H9 (cell line): ENCODE data around the gene KRT81. TPM values are rescaled to one million over a fixed set of nuclear protein-coding genes. Genes with fewer than 3 reads are reported as not detected.

ENCODE experiments used
- DNase-seq: peaks from one replicate; pipeline ENCODE4 v3.0.0-alpha.2; 2017
- H2AFZ ChIP-seq: one replicate; pipeline ENCODE4 v1.6.1; 2013; ENCODE audit warnings: mild to moderate bottlenecking, low read length, control low read depth, moderate library complexity
- H2AK5ac ChIP-seq: 2 replicates; pipeline ENCODE4 v1.6.1; 2013; ENCODE audit warnings: low read length, control low read depth, mixed read lengths; ENCODE audit not compliant: insufficient read length
- H2BK120ac ChIP-seq: one replicate; pipeline ENCODE4 v1.6.1; 2013; ENCODE audit warnings: low read depth, mild to moderate bottlenecking, low read length, control low read depth, inconsistent platforms; ENCODE audit not compliant: poor library complexity, severe bottlenecking
- H2BK12ac ChIP-seq: 2 replicates; pipeline ENCODE4 v1.6.1; 2013; ENCODE audit warnings: low read length, control low read depth, mixed read lengths, low read depth; ENCODE audit not compliant: insufficient read length
- H2BK15ac ChIP-seq: 2 replicates; pipeline ENCODE4 v1.6.1; 2013; ENCODE audit warnings: low read depth, low read length, control low read depth
- H2BK20ac ChIP-seq: one replicate; pipeline ENCODE4 v1.6.1; 2013; ENCODE audit warnings: low read depth, mild to moderate bottlenecking, low read length, control low read depth, inconsistent platforms; ENCODE audit not compliant: poor library complexity, severe bottlenecking
- H2BK5ac ChIP-seq: 2 replicates; pipeline ENCODE4 v1.6.1; 2013; ENCODE audit warnings: low read length, control low read depth, mixed read lengths; ENCODE audit not compliant: insufficient read length
- H3K14ac ChIP-seq: 2 replicates; pipeline ENCODE4 v1.6.1; 2013; ENCODE audit warnings: low read length, control low read depth; ENCODE audit not compliant: insufficient read depth
- H3K18ac ChIP-seq: 2 replicates; pipeline ENCODE4 v1.6.1; 2013; ENCODE audit warnings: low read depth, mild to moderate bottlenecking, mixed read lengths, low read length, control low read depth; ENCODE audit not compliant: insufficient read length
- H3K23ac ChIP-seq: 2 replicates; pipeline ENCODE4 v1.6.1; 2013; ENCODE audit warnings: low read length, control low read depth, mixed read lengths, low read depth; ENCODE audit not compliant: insufficient read length
- H3K23me2 ChIP-seq: 2 replicates; pipeline ENCODE4 v1.6.1; 2013; ENCODE audit warnings: low read depth, mild to moderate bottlenecking, mixed read lengths, low read length, control low read depth; ENCODE audit not compliant: insufficient read length, poor library complexity, severe bottlenecking
- H3K27ac ChIP-seq: 2 replicates; pipeline ENCODE4 v1.5.1; 2013; ENCODE audit warnings: low read length, control low read depth, mixed read lengths, low read depth; ENCODE audit not compliant: insufficient read length
- H3K27me3 ChIP-seq: 2 replicates; pipeline ENCODE4 v1.6.1; 2013; ENCODE audit warnings: low read length, control low read depth, inconsistent platforms; ENCODE audit not compliant: insufficient read depth
- H3K4ac ChIP-seq: 2 replicates; pipeline ENCODE4 v1.6.1; 2013; ENCODE audit warnings: low read depth, mild to moderate bottlenecking, control low read depth, inconsistent platforms, low read length, moderate library complexity
- H3K4me1 ChIP-seq: 2 replicates; pipeline ENCODE4 v1.6.1; 2013; ENCODE audit warnings: low read length, control low read depth, inconsistent platforms; ENCODE audit not compliant: insufficient read depth
- H3K4me2 ChIP-seq: 2 replicates; pipeline ENCODE4 v1.6.1; 2013; ENCODE audit warnings: low read length, control low read depth, mixed read lengths; ENCODE audit not compliant: insufficient read length, insufficient read depth
- H3K56ac ChIP-seq: 2 replicates; pipeline ENCODE4 v1.6.1; 2013; ENCODE audit warnings: low read depth, mild to moderate bottlenecking, mixed read lengths, low read length, control low read depth; ENCODE audit not compliant: insufficient read length
- H3K79me1 ChIP-seq: 2 replicates; pipeline ENCODE4 v1.6.1; 2013; ENCODE audit warnings: low read depth, mild to moderate bottlenecking, moderate library complexity, low read length, control low read depth, inconsistent platforms; ENCODE audit not compliant: insufficient read depth, poor library complexity, severe bottlenecking
- H3K79me2 ChIP-seq: 2 replicates; pipeline ENCODE4 v1.6.1; 2013; ENCODE audit warnings: low read length, control low read depth, inconsistent platforms; ENCODE audit not compliant: insufficient read depth
- H3K9ac ChIP-seq: 2 replicates; pipeline ENCODE4 v1.6.1; 2013; ENCODE audit warnings: low read length, control low read depth, mixed read lengths; ENCODE audit not compliant: insufficient read length; ENCODE audit errors: extremely low read depth
- H3K9me3 ChIP-seq: one replicate; pipeline ENCODE4 v1.6.1; 2013; ENCODE audit warnings: low read depth, low read length, inconsistent platforms; ENCODE audit not compliant: control insufficient read depth
- H3T11ph ChIP-seq: one replicate; pipeline ENCODE4 v1.6.1; 2013; ENCODE audit warnings: mild to moderate bottlenecking, low read length, control low read depth, inconsistent platforms
- H4K20me1 ChIP-seq: one replicate; pipeline ENCODE4 v1.6.1; 2013; ENCODE audit not compliant: control insufficient read depth, insufficient read length, insufficient read depth
- H4K5ac ChIP-seq: 2 replicates; pipeline ENCODE4 v1.6.1; 2013; ENCODE audit warnings: low read depth, mild to moderate bottlenecking, mixed read lengths, low read length, control low read depth; ENCODE audit not compliant: insufficient read length
- H4K8ac ChIP-seq: replicated peaks from 2 replicates; pipeline ENCODE4 v1.6.1; 2013; ENCODE audit warnings: low read length, control low read depth, mixed read lengths, low read depth; ENCODE audit not compliant: insufficient read length
- H4K91ac ChIP-seq: 2 replicates; pipeline ENCODE4 v1.6.1; 2013; ENCODE audit warnings: low read depth, mild to moderate bottlenecking, moderate library complexity, mixed read lengths, low read length, control low read depth; ENCODE audit not compliant: insufficient read length
- H3K27ac Mint-ChIP-seq, 3 experiments: 2 replicates in 2 of 3; 3 replicates in 1 of 3; pipeline ENCODE4 v1.8.0; 2020 to 2021; ENCODE audit warnings: mixed read lengths in 3 of 3, mild to moderate bottlenecking in 1 of 3, moderate library complexity in 1 of 3
- H3K27me3 Mint-ChIP-seq: 2 replicates; pipeline ENCODE4 v1.8.0; 2021; ENCODE audit warnings: low read depth, mild to moderate bottlenecking, moderate library complexity, mixed read lengths
- H3K36me3 Mint-ChIP-seq, 3 experiments: 2 replicates in 2 of 3; 3 replicates in 1 of 3; pipeline ENCODE4 v1.8.0; 2020 to 2021; ENCODE audit warnings: low read depth in 3 of 3, mixed read lengths in 3 of 3; ENCODE audit not compliant: insufficient read depth in 1 of 3
- H3K4me1 Mint-ChIP-seq, 2 experiments: 2 replicates each; pipeline ENCODE4 v1.8.0; 2020; ENCODE audit warnings: mixed read lengths in 2 of 2
- H3K4me3 Mint-ChIP-seq, 2 experiments: 2 replicates in 1 of 2; 3 replicates in 1 of 2; pipeline ENCODE4 v1.8.0; 2020 to 2021; ENCODE audit warnings: mild to moderate bottlenecking in 2 of 2, mixed read lengths in 2 of 2, moderate library complexity in 1 of 2
- H3K9me3 Mint-ChIP-seq, 2 experiments: 2 replicates in 1 of 2; 3 replicates in 1 of 2; pipeline ENCODE4 v1.8.0; 2020; ENCODE audit warnings: mild to moderate bottlenecking in 2 of 2, mixed read lengths in 2 of 2, moderate library complexity in 1 of 2
- WGBS: extraction: QIAGEN DNeasy Blood & Tissue Kit; methylation state at CpG from one replicate; pipeline ENCODE4 v1.1.7; 2013; ENCODE audit warnings: missing lambda C conversion rate, low lambda C conversion rate, mixed read lengths; ENCODE audit not compliant: insufficient read length; ENCODE audit errors: extremely low coverage; 5-methylcytosine and 5-hydroxymethylcytosine counted together
- total RNA-seq: library from RNA; stranded (reverse); gene quantifications from 2 replicates; pipeline ENCODE4 v1.2.1, GENCODE V29; 2021
- TF ChIP-seq, protein P1 (sequence below): fragments of 200-600 bp; sonication (generic); conservative IDR thresholded peaks from 3 replicates; pipeline ENCODE4 v1.8.0; 2021; ENCODE audit warnings: antibody characterized with exemption, mild to moderate bottlenecking

The KRT81 gene
- total RNA-seq, 1 experiment from 2014 or later = not detected

- H3K23me2 ChIP-seq = no peaks in the 10 kb centered on the region
- H2BK12ac ChIP-seq = no peak overlapping the region
- no peak overlapping the region for H3K4me2 ChIP-seq
- H3K56ac ChIP-seq = no peak overlapping the region
- H2BK120ac ChIP-seq = no peak overlapping the region
- H2BK5ac ChIP-seq = no peak overlapping the region
- no peak for DNase-seq
- H2BK20ac ChIP-seq = no peak overlapping the region
- Mint-ChIP-seq H3K36me3 (no peaks in the 10 kb centered on the region), H3K27me3 (peaks cover 15% of the 10 kb centered on the region), H3K9me3 (no peaks in the 10 kb centered on the region), H3K4me1 (peaks cover 8% of the 10 kb centered on the region in 2 experiments; a peak in 2 of 4 replicates), H3K27ac (no peak overlapping the region), H3K4me3 (no peak overlapping the region)
- no peaks in the 10 kb centered on the region for H3K27me3 ChIP-seq
- WGBS = no CpG with 5 or more reads among the region's 10 CpGs
- H2BK15ac ChIP-seq = no peak overlapping the region
- no peak overlapping the region for H4K91ac ChIP-seq
- no peaks in the 10 kb centered on the region for H3K79me1 ChIP-seq
- H3K23ac ChIP-seq = no peak overlapping the region
- no peak overlapping the region for H3K14ac ChIP-seq
- no peak overlapping the region for H3K9ac ChIP-seq
- H4K8ac ChIP-seq = no peak overlapping the region
- H3K27ac ChIP-seq = no peak overlapping the region
- H3K9me3 ChIP-seq = no peaks in the 10 kb centered on the region
- H2AK5ac ChIP-seq = no peak overlapping the region
- no peaks in the 10 kb centered on the region for H4K20me1 ChIP-seq
- no peak overlapping the region for H3T11ph ChIP-seq
- H3K4ac ChIP-seq = no peak overlapping the region
- H3K18ac ChIP-seq = no peak overlapping the region
- H3K79me2 ChIP-seq = no peaks in the 10 kb centered on the region
- H4K5ac ChIP-seq = no peak overlapping the region
- H3K4me1 ChIP-seq = 0 out of 2 replicates have a peak, but pooled peaks cover 2% of the 10 kb centered on the region
- H2AFZ ChIP-seq = no peak overlapping the region
- TF ChIP-seq, protein P1, sequence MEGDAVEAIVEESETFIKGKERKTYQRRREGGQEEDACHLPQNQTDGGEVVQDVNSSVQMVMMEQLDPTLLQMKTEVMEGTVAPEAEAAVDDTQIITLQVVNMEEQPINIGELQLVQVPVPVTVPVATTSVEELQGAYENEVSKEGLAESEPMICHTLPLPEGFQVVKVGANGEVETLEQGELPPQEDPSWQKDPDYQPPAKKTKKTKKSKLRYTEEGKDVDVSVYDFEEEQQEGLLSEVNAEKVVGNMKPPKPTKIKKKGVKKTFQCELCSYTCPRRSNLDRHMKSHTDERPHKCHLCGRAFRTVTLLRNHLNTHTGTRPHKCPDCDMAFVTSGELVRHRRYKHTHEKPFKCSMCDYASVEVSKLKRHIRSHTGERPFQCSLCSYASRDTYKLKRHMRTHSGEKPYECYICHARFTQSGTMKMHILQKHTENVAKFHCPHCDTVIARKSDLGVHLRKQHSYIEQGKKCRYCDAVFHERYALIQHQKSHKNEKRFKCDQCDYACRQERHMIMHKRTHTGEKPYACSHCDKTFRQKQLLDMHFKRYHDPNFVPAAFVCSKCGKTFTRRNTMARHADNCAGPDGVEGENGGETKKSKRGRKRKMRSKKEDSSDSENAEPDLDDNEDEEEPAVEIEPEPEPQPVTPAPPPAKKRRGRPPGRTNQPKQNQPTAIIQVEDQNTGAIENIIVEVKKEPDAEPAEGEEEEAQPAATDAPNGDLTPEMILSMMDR = no peak; the same call in 1 of the 3 replicates
These were observed 36.6 kb upstream of the KRT81 start for GRCh38 chr12:52327830-52328500.
